IPS-NIHi7 (cell line): ENCODE measurements around the gene SPDEF.

Experiments used
- DNase-seq: peaks from one replicate; pipeline ENCODE4 v3.0.0; 2012; ENCODE audit warnings: mixed read lengths; ENCODE audit errors: extremely low spot score

Gene SPDEF

DNA sequence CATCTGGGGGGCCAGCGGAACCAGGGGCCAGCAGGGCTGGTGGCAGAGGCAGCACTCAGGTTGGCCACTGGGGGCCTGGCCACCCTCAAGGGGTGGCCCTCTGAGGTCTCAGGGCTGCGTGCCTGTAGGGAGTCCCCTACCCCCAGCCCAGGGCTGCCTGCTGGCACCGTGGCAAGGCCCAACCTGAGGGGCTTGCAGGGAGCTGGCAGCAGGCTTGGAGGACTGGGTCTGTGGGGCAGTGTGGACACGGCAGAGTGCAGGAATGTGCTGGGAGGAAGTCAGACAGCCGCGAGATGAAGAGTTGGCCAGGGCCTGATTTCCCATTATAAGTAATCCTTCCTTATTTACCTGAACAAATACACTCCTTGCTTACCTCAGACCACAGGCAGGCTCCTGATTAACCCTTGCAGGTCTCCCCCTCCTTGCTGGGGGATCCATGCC, at the start of gene SPDEF:
Gene SPDEF (minus strand): TSS at position 299 of the 441 bp plus-strand sequence. CDS start 11,874 bp downstream, outside the sequence.
- no peak for DNase-seq

DNA sequence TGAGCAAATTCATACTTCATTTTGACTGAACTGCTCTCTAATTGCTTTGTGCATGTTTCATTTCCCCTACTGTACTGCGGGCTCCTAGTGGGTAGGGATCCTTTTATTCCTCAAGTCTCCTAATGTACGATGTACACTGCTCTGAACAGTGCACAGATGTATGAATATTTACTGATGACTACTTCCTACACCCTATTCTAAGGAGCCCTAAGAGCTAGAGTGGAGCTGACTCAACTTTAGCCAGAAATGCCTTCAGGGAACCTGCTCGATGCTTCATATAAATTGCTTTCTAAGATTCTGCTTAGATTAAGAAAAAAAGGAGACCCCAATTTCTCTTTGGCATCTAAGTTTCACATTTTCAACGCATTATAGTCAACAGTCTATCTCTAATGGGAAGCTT, 47.6 kb upstream of the SPDEF start:
- DNase-seq = no peak

DNA sequence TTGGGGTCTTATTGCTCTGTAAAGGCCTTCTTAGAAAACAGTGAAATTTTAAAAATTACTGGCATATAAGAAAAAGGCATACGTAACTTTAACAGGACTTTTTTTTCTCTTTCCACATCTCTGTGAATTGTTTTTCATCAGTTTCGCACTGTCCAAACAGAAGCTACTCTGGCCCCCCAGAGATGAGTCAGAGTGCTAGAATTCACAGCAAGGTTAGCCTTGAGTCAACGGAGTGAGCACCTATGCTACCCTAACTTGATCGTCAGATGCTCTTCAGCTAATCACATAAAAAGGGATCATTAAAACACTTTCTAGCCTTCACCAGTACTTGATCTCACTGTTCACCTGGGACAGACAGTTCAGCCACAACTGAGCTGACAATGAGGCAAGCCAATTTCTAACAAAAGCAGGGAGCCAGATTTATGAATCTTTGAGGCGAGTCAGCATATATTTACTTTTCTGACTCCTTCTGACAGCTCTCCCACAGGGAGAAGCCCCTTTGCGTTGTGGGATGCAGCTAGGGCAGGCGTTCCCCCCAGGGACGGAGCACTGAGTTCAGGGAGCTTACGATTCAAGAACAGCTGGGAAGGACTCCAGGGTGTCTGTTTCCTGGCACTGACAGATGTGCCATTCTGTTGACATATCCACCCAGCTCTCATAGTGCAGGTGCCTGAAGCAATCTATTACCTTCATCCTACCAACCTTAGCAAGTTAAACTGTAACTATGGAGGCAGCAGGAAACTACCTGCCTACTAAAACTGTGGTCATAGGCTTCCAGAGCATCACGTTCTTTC, 46.4 kb upstream of the SPDEF start:
- DNase-seq = no peak

DNA sequence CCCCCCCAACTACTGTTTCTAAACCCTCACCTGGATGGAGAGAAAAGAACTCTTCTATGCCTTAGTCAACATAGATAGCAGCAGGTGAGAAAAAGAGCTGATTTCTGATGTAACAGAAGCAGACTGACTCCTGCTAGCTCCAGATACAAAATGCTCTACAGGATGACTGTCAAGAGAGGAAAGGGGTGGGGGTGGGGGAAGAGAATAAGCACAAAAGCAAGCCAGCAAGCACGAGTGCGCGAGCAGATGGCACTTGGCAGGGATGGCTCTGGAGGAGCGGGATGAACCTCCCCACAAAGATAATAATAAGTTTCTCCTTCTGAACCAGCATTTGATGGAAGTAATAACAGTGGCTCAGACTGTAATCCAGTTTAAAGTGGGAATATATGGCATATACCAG, 45.6 kb upstream of the SPDEF start:
- no peak for DNase-seq

DNA sequence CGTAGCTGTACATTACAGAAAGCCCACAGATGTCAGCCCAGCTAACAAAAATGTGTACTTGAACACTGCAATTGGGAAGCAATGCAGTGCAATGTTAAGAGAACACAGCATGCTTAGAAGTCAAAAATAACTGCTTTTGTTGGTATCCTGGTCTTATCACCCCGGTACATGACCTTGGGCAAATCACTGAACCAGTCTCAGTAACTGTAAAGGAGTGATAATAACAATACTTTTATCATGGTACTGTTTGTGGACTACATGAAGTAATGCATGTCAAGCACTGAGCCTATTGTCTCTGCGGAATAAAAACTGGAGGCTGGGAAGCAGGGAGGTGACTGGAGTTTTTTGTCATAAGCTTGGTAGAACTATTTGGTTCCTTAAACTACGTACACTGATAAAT, 44.7 kb upstream of the SPDEF start:
- DNase-seq = no peak

DNA sequence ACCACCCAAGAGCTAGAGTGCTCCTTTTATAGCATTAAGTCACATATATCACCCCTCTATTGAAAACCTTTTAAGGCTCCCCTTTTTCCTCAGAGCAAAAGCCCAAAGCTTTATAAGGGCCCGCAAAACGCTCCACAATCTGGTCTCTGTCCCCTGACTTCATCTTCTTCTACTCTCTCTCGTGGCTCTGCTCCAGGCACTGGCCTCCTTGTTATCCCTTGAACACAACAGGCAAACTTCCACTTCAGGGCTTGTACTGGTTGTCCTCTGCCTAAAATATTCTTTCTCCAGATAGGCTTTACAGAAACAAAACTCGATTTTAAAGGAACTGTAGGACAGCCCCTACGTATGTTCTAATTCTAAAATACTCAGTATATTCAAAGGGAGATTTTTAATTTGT, 44.0 kb upstream of the SPDEF start:
- DNase-seq = no peak

DNA sequence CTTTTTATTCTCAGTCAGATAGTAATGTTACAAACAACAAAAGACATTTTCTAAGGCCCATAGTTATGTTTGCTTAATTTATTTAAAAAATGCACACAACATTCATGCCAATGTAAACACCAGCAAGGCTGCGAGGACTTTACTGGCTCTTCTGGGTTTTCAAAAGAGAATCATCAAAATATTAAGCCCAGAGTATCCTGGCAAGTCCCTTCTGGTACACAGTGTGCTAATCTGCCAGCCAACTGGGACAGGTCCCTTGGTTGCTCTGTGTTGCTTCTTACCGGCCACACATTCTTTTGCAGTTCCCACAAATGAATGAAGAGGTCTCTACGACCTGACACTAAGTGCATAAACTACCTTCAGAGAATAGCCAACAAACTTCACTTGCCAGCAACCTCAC, 42.6 kb upstream of the SPDEF start:
- no peak for DNase-seq

DNA sequence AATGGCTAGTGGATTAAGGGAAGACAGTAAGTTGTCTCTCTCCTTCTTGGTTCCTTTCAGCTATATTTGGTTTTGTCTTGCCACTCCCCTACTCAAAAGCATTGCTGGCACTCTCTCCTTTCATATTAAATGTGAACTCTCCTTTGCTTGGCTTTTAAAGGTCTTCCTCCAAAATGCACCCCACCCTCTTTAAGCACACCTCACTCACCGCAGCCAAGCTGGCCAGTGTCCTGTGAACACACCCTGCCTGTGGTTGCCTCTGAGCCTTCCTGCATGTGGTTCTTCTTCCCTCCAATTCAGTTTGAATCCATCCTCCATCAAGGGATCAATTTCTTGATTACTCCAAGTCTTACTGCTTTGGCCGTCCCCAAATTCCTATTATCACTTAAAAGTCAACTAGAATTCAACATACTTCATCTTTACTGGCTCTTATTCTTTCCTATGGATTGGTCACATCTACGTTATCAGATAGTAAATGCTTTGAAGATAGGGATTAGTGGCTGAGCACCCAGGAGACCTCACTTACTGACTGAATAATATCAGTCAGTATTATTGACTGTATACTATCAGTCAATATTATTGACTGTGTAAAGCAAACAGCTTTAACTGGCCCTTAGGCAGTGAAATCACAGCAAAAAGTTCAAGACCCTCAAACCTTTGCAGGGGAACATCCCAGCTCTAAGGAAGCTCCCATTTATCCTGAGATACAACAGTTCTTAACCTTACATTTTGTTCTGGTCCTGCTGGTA, 41.6 kb upstream of the SPDEF start:
- no peak for DNase-seq

DNA sequence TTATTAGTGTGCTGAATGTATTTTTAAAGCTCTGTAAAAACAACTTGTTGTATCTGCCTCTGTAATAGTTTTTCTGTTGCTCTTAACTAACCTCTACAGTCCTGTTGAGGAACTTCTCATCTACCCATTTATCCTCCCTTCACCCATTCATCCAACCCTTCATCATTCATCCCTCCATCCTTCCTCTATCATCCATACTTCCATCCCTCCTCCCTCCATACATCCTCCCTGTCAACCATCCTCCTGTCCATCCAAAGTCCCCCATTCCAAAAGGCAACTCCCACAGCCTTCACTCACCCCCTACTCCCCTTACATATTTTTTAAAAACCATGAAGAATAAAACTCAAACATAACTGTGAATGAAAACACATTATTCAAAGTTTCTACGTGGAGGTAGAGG, 40.7 kb upstream of the SPDEF start:
- DNase-seq = no peak

DNA sequence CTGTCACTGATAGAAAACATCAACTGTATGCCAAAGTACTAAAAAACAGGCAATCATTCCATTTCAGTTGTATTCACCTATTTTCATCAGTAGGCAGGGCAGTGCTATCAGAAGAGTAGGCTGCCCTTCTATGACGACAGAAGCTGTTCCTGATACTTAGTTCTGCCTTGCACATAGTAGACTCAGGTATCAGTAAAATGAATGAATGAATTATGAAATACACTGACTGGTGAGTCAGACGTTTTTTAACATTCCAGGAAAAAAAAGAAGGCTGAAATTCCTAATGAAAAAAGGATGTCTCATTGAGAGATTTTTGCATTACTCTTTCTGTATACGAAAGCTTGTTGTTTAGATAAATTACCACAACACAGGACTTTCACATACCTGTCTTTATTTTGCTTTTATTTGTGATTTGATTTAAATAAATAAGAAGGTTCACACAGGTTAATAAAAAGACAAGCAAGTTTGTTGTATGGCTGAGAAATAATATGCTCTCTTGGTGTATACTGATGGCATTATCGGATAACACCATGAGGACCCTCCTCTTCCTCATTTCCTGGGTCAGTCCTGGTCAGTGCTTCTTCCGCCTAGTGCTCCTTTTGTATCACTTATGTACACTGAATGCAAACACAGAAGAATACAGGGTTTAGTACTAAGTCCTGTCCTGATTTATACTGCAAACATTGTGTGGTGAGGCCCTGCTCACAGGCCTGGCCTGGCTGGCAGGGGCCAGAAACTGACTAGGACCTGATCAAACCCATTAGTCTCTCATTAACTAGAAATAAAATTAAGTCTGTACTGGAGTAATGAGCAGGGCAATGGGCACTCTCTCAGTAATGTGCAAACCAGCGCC, 39.4 kb upstream of the SPDEF start:
- no peak for DNase-seq

DNA sequence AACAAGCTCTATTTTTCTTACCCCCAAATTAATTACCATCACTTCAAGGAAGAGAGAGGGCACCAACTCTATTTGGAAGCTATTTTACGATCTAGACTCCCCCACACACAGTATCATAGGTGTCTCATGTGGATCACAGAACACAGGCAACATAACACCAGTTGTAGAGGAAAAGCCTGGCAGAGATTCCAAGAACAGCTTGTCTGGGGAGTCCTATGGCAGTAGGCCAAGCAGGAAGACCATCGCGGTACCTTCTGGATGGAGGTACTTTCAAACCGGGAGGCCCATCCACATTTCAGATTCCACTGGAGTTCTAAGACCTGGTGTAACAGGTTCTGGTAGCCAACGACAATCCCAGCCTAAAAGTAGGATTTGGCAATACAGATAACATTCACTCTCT, 37.6 kb upstream of the SPDEF start:
- no peak for DNase-seq

DNA sequence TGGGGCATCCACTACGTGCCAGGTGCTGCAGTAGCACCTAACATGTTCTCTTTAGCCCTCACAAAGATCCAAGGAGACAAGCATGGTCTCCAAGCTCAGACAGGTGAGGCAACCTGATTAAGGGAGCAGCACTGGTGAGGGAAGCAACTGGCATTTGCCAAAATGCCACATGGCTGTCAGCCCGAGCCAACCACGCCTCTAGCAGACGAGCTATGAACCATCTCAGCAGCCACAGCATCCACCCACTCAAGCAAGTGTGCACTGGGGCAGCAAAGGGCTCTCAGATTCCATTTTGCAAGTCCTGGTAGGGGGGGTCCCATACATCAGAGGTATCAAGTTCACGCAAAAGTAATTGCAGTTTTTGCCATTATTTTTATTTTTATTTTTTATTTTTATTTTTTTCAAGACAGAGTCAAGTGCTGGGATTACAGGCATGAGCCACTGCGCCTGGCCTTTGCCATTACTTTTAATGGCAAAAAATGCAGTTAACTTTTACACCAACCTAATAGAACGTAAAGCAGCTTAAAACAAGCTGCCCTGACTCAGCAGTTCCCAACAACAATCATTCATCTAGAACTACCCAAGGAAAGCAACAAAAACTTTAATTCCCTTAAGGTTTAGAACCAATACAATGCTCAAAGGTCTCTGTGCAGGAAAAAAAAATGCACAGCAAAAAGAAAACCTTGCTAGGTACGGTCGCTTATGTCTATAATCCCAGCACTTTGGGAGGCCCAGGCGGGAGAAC, 36.3 kb upstream of the SPDEF start:
- DNase-seq = no peak

DNA sequence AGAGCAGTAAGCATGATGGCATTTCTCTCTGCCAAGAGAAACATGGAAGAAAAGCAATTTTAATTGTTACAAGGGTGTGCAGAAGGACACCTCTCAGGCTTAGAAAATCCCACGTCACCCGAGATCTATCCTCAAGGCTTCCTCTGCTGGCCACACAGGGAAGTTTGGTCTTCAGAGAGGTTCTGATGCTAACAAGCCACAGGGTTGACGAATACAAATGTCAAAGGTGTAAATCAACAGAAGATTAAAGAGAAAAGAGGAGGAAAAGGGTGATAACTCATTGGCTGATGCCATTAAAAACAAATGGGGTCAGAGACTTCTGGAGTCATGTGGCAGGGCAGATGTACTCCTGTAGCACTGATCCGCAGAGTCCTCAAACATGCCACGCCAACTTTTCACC, 33.6 kb upstream of the SPDEF start:
- DNase-seq = no peak

DNA sequence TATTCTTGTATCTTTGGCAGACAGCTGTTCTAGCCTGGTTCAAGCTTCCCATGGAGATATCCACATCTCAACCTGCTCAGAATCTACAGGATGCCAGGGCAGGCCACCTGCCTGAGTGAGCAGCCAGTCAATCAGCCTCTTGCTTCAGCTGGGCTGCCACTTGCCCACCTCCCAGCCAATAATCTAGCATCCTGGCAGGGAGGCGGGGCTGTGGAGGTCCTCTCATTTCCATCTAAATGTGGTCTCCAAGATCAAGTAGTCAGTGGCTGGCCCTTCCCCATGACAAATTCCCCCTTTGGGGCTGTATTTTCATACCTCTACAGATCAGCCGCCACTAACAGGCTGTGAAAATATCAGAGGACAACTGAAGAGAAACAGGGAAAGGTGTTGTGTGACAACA, 33.0 kb upstream of the SPDEF start:
- DNase-seq = no peak

DNA sequence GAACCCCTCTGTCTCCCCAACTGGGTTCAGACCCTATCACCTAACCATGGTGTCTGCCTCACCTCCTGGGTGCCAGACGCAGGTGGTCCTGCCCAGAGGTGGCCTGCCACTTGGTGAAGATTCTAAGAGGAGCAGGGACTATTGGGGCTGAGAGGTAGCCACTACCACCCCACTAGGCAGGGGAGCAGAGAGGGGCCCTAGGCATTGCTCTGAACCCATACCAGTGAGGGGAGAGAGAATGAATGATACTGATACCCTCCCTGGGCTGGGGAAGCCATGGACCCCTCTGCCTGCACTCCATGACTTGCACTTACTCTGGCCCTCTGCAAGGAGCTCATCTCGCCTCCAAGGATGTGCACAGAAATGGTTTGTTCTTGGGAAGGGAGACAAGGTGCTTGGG, 31.7 kb upstream of the SPDEF start:
- no peak for DNase-seq

DNA sequence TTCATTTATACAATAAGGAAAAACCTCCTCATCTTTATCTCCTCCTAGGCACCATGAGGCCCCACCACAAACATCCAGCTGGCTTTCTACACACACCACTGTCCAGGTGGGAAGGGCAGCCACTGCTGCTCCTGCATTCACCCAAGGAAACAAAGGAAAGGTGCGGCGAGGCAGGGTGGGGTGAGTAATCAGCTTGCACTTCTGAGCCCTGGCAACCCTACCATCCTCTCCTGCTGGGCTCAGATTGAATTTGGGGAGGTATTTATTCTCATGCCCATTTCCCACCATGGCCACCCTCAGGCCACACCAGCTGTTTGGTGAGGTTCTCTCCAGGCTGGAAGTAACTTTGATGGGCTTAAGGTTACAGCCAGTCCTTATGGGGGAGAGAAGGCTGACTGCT, 31.2 kb upstream of the SPDEF start:
- no peak for DNase-seq

DNA sequence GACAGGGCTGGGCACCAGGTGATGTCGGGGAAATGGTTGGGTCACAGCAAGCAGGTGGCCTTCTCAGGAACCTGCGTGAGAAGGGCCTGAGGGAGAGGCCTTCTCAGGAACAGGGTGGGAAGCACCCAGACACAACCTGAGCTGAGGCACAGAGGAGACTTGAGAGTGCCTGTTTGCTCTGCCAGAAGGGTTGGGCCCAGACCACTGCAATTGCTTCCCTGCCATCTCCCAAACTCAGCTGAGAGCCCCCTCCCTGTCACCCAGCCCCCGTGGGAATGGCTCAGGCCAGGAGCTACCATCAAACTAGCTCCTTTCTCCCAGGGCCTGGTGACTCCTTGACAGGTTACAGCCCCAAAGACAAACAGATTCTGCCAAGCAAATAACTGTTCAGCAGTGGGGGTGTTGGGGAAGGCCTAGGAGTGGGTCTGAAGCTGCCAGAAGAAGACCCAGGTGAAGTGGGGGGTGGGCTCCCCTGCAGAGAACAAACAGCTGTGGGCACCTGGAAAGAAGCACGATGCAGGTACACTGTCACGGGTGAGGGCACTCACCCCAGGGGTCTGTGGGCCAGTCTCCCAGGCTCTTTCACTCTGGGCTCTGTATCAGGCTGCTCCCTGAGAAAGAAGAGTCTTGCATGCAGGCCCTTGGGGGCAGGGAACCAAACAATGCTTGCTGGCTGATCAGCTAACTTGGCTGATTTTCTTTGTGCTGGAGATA, 30.4 kb upstream of the SPDEF start:
- DNase-seq = no peak

DNA sequence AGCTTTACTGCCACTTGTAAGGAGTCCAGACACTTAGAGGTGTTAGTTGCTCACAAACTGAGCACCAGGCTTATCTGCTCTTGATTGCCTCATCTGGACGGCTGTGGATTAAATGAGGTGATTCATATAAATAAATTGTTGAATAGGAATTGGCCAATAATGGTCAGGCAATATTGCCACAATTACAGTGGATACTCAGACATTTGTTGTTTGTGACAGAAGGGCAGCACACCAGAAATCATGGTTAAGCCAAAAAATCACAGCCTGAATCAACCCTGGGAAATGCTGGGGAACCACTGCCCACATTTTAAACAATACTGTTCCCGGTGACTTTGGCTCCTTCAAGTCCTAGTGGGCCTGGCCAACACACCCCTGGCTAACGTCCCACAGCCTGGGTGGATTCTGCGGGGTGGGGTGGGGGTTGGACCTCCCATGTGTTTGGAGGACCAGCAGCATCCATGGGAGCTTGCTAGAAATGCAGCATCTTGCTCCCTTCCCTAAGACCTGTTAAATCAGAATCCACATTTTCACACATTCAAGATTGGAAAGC, 29.5 kb upstream of the SPDEF start:
- DNase-seq = no peak

DNA sequence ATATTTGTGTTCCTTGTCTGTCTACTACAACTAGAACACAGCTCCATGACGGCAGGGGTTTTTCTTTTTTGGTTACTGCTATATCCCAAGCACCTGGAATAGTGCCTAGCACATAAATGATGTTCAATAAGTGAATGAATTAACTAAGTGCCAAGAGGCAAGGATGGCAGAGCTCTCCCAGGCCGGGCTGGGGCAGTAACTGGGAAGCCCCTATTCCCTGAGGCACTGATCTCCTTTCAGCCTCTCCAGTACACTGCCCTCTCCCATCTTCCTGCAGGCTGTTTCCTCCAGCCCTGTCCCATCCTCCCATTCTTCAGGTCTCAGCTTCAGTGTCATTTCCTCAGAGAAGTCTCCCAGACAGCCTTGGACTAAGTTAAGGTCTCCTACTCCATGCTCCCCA, 29.0 kb upstream of the SPDEF start:
- DNase-seq = no peak

DNA sequence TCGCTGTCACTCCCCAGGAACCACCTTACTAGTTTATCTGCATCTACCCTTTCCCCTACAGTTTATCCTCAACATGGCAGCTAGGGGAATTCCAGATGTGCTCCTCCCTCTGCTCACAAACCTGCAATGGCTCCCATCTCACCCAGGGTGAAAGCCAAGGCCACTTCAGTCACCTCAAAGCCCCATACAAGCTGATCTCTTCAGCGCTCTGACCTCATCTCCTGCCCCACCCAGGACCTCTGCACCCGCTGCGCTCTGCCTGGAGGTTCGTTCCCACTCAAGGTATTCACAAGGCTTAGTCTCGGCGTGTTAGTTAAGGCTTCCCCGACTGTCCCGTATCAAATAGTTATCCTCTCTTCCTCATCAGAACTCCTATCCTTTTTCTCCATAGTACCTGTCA, 28.6 kb upstream of the SPDEF start:
- DNase-seq = no peak
